Stimulated activated naive CD8-positive, alpha-beta T cell treated with anti-CD3 and anti-CD28 coated beads, Interleukin-15, Interleukin-2, amounts not matched to agents 100 U/mL and 50 U/mL, for 24 hours (primary cell): ENCODE results near the gene ZNF75A.

Source experiments
- ATAC-seq: fragments of 150-1000 bp; cut with Tn5 transposase; one replicate; pipeline ENCODE4 v1.10.0; 2021
- DNase-seq: peaks from one replicate; pipeline ENCODE4 v3.0.0; 2021

The ZNF75A gene

DNA sequence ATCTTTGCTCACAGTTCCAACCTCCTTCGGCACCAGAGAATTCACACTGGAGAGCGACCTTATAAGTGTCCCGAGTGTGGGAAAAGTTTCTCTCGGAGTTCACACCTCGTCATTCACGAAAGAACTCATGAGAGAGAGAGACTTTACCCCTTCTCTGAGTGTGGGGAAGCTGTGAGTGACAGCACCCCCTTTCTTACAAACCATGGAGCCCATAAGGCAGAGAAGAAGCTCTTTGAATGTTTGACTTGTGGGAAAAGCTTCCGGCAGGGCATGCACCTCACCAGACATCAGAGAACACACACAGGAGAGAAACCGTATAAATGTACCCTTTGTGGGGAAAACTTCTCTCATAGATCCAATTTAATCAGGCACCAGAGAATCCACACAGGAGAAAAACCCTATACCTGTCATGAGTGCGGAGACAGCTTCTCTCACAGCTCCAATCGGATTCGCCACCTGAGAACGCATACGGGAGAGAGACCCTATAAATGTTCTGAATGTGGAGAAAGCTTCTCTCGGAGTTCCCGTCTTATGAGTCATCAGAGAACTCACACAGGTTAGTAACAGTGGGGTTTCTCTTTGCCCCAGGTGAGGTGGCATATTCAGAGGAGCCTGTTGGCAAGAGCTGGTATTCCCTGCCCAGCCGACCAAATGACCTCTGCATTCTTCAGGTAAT lies 15.2 kb upstream of the ZNF75A start:
- no peak for DNase-seq
- no peak for ATAC-seq

- DNase-seq (no peak), ATAC-seq (no peak)
Observed at GRCh38 chr16:3292604-3293003, 12.7 kb upstream of the ZNF75A start.

DNA sequence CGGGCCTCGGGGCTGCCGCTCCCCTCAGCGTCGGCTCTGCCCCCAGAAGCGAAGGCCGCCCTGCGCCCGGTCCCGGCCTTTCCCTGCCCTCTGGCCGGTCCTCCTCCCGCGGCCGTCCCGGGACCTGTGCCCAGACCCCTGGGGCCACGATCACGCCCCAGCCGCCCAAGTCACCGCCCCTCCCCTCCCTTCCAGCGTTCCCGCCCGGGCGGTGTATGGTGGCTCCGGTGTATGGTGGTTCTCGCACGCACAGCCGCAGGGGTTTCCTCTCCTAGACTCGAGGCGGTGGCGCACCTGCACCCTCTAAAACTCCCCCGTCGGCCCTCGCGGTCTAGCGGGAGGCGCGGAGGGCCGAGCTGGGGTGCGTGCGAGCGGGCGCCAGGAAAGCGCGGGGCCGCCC lies 10.1 kb upstream of the ZNF75A start:
- ATAC-seq (no peak), DNase-seq (no peak)

DNA sequence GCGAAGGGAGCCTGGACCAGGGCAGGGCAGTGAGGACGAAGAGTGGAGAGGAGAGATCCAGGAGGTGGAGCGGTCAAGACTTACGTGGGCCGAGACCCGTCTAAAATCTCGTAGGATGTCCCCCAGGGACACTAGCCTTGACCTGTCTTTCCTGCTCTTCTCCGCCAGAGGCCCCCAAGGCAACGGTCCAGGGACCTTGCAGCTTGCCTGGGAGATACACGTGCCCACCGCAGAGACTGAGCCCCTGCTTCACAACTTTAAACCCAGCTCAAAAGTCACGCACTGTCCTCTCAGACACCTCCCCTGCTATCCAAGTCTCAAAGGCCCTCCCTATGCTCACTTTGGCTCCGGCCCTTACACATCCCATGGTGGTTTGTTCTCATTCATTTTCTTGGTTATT lies 9.5 kb upstream of the ZNF75A start:
- DNase-seq: no peak
- no peak for ATAC-seq

DNA sequence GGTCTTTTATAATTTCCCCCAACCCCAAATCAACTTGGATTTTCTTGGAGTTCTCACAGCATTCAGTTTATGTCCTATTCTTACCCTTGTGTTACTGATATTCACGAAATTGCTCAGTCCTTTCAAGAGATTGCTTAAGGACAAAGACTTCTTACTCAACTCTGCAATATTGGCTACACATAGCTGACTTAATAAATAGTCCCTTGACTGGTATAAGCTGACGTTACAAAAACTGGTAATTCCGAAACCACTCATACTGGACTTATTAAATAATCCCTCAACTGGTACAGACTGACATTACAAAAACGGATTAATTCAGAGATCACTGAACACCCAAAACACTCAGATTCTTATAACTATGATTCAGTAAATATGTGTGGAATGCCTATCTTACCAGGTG lies 927 bp upstream of the ZNF75A start:
- no peak for ATAC-seq
- DNase-seq: no peak

DNA sequence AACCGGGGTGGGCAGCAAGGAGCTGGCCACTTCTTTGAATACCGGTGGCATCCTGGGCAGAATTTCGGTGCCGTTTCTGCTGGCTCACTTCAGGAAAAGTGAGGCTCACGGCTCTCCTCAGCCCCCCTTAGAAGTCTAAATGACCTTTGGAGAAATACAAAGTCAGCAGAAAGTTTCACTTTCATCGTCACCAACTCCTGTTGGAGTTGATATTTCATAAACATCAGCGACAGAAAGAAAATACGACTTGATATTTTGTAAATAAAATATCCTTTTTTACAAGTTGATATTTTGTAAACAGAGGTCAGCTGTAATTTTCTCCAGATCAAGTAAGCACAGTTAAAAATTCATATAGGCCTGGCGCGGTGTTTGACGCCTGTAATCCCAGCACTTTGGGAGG lies 781 bp downstream of the ZNF75A start:
- DNase-seq (no peak), ATAC-seq (no peak)

- ATAC-seq (no peak), DNase-seq (no peak)
Observed at GRCh38 chr16:3311496-3311895, 6.2 kb downstream of the ZNF75A start.

- ATAC-seq: no peak
- no peak for DNase-seq
Observed at GRCh38 chr16:3317315-3317999, 12.2 kb downstream of the ZNF75A start.

DNA sequence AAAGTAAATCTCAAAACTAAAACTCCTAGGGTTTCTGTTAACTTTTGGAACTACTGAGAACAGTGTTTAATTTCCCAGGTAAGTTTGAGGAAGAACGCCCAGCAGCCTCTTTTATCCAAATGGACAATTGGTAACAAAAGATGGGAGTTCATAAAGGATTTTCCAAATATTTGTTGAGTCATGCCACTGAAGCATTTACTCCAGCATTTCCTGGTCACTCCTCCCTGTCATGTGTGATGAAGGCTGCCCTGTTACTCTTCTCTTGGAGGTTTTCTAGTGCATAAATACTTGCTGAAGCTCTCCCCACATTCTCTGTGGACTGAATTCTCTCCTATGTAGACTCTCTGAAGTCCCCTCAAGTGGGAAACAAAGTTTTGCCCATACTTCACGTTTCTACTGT lies 16.5 kb downstream of the ZNF75A start:
- DNase-seq: no peak
- no peak for ATAC-seq

GRCh38 chr16:3327514-3327913 lies 22.2 kb downstream of the ZNF75A start:
- DNase-seq (no peak), ATAC-seq (no peak)

- DNase-seq: no peak
- no peak for ATAC-seq
Observed at GRCh38 chr16:3328104-3328503, 22.8 kb downstream of the ZNF75A start.

GRCh38 chr16:3328643-3329042 lies 23.3 kb downstream of the ZNF75A start:
- no peak for ATAC-seq
- DNase-seq: no peak

DNA sequence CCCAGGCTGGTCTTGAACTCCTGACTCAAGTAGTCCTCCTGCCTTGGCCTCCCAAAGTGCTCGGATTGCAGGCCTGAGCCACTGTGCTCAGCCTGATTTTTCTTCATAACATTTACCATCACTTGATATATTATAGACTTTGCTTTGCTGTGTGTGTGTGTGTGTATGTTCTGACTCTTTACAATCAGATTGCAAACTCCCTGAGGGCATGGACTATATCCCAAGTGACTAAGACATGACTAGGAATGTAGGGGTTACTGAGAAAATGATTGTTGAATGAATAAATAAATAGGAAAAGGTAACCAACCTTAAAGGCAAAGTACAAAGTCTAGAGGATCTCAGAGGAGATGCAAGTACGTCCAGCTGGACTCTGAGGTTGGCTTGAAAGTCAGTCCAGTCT lies 40.7 kb downstream of the ZNF75A start:
- ATAC-seq: no peak

DNA sequence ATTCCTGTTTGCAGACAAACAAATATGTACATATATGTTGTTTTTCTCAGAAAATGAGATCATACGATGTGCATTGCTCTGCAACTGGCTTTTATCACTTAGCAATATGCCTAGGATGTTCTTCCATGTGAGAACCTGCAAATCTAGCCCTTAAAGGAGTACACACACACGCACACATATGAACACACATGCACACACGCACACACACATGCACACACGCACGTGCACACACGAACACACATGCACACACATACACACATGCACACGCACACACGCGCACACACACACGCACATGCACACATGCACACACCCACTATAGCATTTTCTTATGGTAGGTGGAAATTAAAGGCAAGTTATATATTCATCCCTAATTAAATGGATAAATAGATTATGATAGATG lies 42.3 kb downstream of the ZNF75A start:
- no peak for ATAC-seq
- no peak for DNase-seq

More for the DNA sequence above, 40.7 kb downstream of the ZNF75A start:
- DNase-seq: no peak

DNA sequence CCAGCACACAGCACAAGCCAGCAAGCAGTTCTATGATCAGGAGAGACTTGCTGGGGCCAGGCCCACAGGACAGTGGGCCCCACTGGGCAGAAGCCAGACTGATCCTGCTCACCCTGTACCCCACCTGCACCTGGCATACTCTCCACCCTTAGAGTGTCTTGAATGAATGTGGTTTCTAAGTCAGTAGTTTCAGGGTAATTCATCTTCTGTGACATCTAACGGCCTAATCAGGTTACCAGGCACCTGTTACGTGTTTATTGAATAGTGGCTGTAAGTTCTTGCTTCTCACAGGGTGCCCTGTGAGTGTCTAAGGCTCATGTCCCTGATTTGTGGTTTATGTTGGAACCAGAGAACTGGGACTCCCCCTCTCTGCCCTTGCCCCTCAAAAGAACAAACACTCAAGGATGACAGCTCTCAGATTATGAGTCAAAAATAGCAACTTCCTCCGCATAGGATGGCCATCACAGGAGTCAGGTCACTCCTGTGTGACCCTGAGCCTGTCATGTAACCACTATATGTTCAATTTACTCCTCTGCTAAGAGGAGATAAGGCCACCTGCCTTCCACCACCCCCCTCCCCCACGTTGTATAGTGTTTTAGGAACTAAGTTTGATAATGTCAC lies 43.4 kb downstream of the ZNF75A start:
- DNase-seq: no peak
- ATAC-seq: peak; percentile 32

DNA sequence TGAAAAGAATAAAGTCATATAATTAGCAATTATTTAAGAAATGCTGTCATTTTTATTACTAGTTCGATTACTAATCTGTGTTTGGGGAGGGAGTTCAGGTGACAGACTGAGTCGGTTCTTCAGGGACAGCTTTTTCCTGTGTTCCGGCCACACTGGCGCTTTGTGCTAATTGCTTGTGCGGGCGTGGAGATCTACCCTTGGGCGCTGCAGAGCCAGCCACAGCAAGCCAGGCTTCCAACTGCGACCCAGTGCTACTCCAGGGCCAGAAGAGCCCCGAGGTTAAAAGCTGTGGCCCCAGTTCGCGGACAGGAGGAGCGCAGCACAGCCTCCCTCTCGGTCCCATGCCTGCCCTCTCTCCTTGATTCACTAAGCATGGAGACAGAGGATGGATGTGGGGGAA lies 43.9 kb downstream of the ZNF75A start:
- no peak for DNase-seq
- no peak for ATAC-seq

DNA sequence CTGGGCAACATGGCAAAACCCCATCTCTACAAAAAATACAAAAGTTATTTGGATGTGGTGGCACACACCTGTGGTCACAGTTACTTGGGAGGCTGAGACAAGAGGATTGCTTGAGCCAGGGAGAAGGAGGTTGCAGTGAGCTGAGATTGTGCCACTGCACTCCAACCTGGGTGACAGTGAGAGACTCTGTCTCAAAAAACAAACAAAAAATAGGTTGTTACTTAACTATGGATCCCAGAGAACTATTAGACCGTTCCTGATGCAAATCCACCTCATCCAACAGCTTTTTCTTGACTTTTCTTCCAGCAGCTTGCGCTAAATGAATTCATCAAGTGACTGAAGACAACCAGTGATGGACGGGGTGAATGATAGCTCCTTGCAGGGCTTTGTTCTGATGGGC lies 50.3 kb downstream of the ZNF75A start, which contains the start of gene OR2C1:
Gene OR2C1, plus strand, starts transcription at position 301 of the 400 bp plus-strand sequence. Its CDS starts 52 bp downstream, at position 353.
- ATAC-seq: no peak

DNA sequence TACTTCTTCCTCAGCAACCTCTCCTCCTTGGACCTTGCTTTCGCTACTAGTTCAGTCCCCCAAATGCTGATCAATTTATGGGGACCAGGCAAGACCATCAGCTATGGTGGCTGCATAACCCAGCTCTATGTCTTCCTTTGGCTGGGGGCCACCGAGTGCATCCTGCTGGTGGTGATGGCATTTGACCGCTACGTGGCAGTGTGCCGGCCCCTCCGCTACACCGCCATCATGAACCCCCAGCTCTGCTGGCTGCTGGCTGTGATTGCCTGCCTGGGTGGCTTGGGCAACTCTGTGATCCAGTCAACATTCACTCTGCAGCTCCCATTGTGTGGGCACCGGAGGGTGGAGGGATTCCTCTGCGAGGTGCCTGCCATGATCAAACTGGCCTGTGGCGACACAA lies 50.8 kb downstream of the ZNF75A start:
- no peak for DNase-seq
- ATAC-seq: no peak

More for the DNA sequence above, 50.3 kb downstream of the ZNF75A start, which contains the start of gene OR2C1:
- no peak for DNase-seq

DNA sequence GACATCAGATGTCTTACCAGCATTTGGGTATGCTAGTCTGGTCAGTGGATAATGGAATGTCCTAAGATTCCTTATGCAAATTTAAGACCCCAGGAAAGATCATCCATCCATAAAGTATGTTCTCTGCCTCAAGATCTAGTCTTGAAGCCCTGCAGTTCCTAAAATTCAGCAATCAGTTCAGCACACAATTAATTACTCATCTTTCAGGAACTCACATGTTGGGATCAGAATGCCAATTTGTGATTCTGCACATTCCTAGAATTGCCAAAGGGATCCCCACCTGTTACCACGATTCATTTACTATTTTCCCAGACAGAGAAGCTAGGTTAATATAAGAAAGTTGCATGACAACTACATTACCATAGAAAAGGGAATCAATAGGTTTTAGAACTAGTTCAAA lies 53.6 kb downstream of the ZNF75A start:
- no peak for DNase-seq
- no peak for ATAC-seq

- DNase-seq (no peak), ATAC-seq (no peak)
Observed at GRCh38 chr16:3362931-3363330, 57.6 kb downstream of the ZNF75A start.

DNA sequence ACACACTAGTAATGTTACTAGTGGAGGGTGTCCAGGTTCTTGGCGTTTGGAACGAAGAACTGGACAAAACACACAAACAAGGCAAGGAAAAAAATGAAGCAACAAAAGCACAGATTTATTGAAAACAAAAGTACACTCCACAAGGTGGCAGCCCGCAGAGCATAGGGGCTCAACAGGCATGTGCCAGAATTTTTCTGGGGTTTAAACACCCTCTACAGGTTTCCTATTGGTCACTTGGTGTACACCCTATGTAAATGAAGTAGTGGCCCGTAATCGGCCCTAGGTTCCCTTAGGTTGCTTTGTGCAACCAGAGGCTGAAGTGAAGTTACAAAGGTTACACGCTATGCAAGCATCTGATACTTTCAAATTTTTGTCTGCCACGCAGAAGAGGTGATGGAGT lies 58.5 kb downstream of the ZNF75A start:
- DNase-seq (no peak), ATAC-seq (no peak)

DNA sequence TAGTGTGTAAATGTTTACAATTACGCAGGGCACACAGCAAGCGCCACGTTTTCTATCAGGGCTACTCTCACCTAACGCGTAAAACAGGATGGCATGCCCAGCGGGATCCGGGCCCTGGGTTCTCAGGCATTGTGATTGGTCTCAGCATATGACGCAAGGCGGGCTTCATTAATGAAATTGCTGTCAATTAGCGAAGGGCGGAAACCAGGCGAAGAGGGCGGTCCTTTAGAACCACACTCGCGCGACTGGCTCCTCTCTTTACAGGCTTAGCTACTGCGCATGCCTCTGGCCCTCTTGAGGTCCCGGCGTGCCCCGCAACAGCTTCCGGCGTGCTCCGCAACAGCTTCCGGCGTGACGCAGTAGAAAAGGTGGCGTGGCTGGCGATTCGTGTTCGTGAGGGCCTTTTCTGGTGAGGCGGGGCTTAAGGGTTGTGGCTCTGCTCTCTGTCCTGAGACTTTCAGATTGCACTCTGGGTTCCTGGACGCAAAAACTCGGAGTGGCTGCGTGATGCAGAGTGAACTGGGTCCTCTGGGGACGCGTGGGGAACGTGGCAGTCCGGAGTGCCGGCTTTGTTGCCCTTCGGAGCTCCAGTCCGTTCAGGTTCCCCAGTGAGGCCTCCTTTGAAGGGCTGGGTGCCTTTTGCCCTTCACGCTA lies 59.6 kb downstream of the ZNF75A start:
- ATAC-seq (peak; percentile 98), DNase-seq (peak; percentile 84)
